ENCODE measurements around the gene FCHSD2. TPM values are rescaled to one million over a fixed set of nuclear protein-coding genes. Genes with fewer than 3 reads are reported as not detected.
A peak's percentile ranks its signal among the peaks of the same experiment; 100 is the strongest.
"Not testable (repeated sequence)": the region's sequence is repeated elsewhere in the genome, so short reads cannot be mapped to it uniquely, and the experiment has no call there.

The FCHSD2 gene
- total RNA-seq, 1 donor from 2014 or later = 43.4 TPM

- TF ChIP-seq CTCF (IDR thresholded peaks at IDR 0.05; ENCODE audit: borderline replicate concordance) = no peak
- H3K9me3 ChIP-seq (replicated peaks) = peaks cover 9% of the 10 kb centered on the region
- intact Hi-C loops (cut with micrococcal nuclease) = no loop called here
- H3K27me3 ChIP-seq (ENCODE audit: low read depth) = no peaks in the 10 kb centered on the region
- H3K27ac ChIP-seq (replicated peaks) = no peak overlapping the region
- H3K4me3 ChIP-seq = no peak overlapping the region
- peaks cover 19% of the 10 kb centered on the region for H3K4me1 ChIP-seq
- peaks cover 31% of the 10 kb centered on the region for H3K36me3 ChIP-seq
- DNase-seq = no peak
These were observed 64.7 kb downstream of the FCHSD2 start for GRCh38 chr11:73077454-73077853.

GRCh38 chr11:73074319-73074718 lies 67.8 kb downstream of the FCHSD2 start:
- peaks cover 9% of the 10 kb centered on the region for H3K9me3 ChIP-seq (replicated peaks)
- peaks cover 45% of the 10 kb centered on the region for H3K4me1 ChIP-seq
- no peak overlapping the region for H3K4me3 ChIP-seq
- intact Hi-C loops (cut with micrococcal nuclease) = no loop called here
- DNase-seq = no peak
- no peak overlapping the region for H3K27ac ChIP-seq (replicated peaks)
- no peaks in the 10 kb centered on the region for H3K27me3 ChIP-seq (ENCODE audit: low read depth)
- TF ChIP-seq CTCF (IDR thresholded peaks at IDR 0.05; ENCODE audit: borderline replicate concordance) = no peak
- peaks cover 21% of the 10 kb centered on the region for H3K36me3 ChIP-seq

GRCh38 chr11:73072935-73073481 lies 69.1 kb downstream of the FCHSD2 start:
- H3K27me3 ChIP-seq (ENCODE audit: low read depth) = no peaks in the 10 kb centered on the region
- peak overlapping the region; percentile 20 for H3K4me3 ChIP-seq
- H3K4me1 ChIP-seq = peaks cover 46% of the 10 kb centered on the region
- intact Hi-C loops (cut with micrococcal nuclease) = no loop called here
- no peak for DNase-seq
- no peak for TF ChIP-seq CTCF (IDR thresholded peaks at IDR 0.05; ENCODE audit: borderline replicate concordance)
- H3K9me3 ChIP-seq (replicated peaks) = peaks cover 8% of the 10 kb centered on the region
- peak overlapping the region; percentile 66 for H3K27ac ChIP-seq (replicated peaks)
- H3K36me3 ChIP-seq = peaks cover 10% of the 10 kb centered on the region

DNA sequence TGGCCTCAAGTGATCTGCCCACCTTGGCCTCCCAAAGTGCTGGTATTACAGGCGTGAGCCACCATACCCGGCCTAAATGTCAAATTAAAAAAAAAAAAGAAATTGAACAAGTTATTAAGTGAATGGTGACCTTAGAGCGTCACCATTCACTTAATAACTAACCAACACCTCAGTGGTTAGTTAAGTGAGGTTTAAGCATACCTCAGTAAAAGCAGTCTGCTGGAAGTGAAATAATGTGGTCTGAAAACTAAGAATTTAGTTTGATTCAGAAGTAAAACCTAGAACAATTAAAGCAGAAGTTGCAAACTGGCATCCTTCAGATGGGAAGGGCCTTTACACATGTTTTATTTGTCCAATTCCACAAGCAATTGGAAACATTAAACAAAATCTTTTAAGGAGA lies 71.5 kb downstream of the FCHSD2 start:
- intact Hi-C loops (cut with micrococcal nuclease) = no loop called here
- Histone ChIP-seq H3K9me3 (replicated peaks) (no peaks in the 10 kb centered on the region), H3K4me1 (peaks cover 46% of the 10 kb centered on the region), H3K4me3 (no peak overlapping the region), H3K27me3 (ENCODE audit: low read depth) (no peaks in the 10 kb centered on the region), H3K36me3 (no peaks in the 10 kb centered on the region), H3K27ac (replicated peaks) (no peak overlapping the region)
- TF ChIP-seq CTCF (IDR thresholded peaks at IDR 0.05; ENCODE audit: borderline replicate concordance) = no peak
- DNase-seq = no peak

GRCh38 chr11:73061857-73062424 lies 80.2 kb downstream of the FCHSD2 start:
- H3K4me3 ChIP-seq; H3K27me3 ChIP-seq (ENCODE audit: low read depth); DNase-seq; H3K9me3 ChIP-seq (replicated peaks); H3K27ac ChIP-seq (replicated peaks); H3K36me3 ChIP-seq; intact Hi-C loops (cut with micrococcal nuclease): not testable (repeated sequence)
- peaks cover 49% of the 10 kb centered on the region for H3K4me1 ChIP-seq

- H3K27ac ChIP-seq (replicated peaks); H3K27me3 ChIP-seq (ENCODE audit: low read depth); H3K36me3 ChIP-seq; intact Hi-C loops (cut with micrococcal nuclease); DNase-seq; H3K9me3 ChIP-seq (replicated peaks); H3K4me3 ChIP-seq: not testable (repeated sequence)
- peaks cover 49% of the 10 kb centered on the region for H3K4me1 ChIP-seq
These were observed 80.7 kb downstream of the FCHSD2 start for GRCh38 chr11:73061434-73061833.

Data from left ventricle myocardium inferior (tissue), 1 donor.